Renal cortical epithelial cell (primary cell): ENCODE data around the gene TIFAB. TPM values are rescaled to one million over a fixed set of nuclear protein-coding genes. Genes with fewer than 3 reads are reported as not detected.

ENCODE experiments used
- DNase-seq: peaks from one replicate; pipeline ENCODE4 v3.0.0-alpha.2; 2011; ENCODE audit warnings: low read depth
- total RNA-seq: library from RNA; depleted of rRNA; stranded (reverse); fragments of >200 nt; gene quantifications from 2 replicates; pipeline ENCODE4 v1.2.3, GENCODE V29; 2014

Gene TIFAB
- total RNA-seq, 1 donor from 2014 or later, result not detected

GRCh38 chr5:135481909-135482311 lies 29.8 kb upstream of the TIFAB start:
- no peak for DNase-seq

GRCh38 chr5:135481387-135481786 lies 29.2 kb upstream of the TIFAB start:
- no peak for DNase-seq

- no peak for DNase-seq
Measured at GRCh38 chr5:135480511-135480910, 28.4 kb upstream of the TIFAB start.

DNA sequence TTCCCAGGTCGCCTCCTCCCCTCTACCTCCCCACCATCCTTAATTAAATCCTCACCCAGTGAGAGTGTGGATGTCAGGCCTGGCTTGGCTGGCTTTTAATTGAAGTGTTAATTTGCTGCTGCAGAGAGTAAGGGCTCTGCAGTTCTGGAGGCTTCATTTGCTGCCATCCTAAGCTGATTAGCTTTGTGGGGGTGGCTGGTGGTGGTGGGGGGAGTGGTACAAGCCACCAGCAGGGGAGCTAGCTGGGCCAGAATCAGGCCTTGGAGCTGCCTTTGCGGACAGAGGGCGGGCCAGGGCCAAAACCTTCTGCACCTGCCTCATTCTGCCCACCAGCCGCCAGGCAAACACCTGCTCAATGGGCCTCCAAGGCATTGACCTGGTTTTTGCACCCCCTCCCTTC lies 26.8 kb upstream of the TIFAB start:
- no peak for DNase-seq

- no peak for DNase-seq
Measured at GRCh38 chr5:135477613-135478066, 25.5 kb upstream of the TIFAB start.

DNA sequence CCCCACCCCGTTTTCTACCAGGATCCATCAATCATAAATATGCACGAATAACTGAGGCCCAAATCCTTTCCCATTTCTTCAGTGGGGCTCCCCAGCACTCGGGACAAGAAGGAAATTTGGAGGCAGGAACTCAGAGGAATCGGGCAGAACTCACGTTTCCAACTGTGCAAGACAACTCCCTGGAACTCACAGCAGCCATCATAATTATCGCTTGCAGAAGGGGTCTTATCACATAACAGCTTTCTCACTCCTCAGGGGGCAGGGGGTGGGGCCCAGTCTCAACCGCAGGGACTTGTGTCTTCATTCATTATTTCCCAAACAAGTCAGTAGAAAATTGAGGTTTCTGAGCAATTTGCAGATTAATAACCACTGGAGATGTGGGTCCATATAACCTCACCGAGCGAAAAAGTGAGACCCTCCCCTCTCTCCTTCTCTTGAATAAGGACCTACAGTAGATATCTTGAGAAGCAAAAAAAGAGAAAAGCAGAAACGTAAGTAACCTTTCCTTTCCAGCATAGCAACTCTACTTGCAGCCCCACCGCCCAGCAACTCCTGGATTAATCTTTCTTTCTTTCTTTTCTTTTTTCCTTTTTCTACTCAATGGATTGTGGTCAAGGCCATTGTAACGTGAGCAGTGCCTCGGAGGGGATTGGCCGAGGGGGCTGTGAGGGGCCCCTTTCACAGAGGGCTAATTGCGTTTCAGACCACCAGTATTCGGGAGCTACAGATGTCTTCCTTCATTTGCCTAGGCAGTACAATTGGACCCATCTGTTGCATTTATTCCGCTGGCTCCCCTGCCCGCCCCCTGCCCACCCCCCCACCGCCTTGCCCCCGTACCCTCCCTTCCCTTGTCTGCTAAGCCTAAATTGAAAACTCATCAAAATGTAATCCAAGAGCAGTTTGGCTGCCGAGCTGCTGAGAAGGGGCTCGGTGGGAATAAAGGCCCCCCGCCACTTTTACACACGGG lies 24.7 kb upstream of the TIFAB start:
- no peak for DNase-seq

GRCh38 chr5:135473956-135474670 lies 22.0 kb upstream of the TIFAB start:
- no peak for DNase-seq

DNA sequence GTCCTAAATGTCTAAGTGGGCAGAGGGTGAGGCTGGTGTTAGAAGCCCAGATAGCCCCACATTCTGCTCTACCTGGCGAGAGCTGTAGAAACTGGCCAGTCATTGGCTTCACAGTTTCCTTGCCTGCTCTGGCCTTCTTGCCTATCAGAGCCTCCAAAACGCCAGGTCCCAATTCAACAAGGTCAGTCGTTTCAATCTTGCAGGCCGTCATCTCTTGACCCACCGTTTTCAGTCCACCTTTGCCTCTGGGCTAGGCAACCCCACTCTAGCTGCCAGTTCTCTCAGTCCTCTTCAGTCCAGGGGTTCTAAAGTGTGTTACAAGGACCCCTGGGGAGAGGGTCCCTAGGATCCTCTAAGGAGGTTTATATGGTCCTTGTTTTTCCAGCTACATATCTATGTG lies 20.0 kb upstream of the TIFAB start:
- DNase-seq, result no peak

- DNase-seq, result no peak
Measured at GRCh38 chr5:135471726-135472125, 19.6 kb upstream of the TIFAB start.

- no peak for DNase-seq
Measured at GRCh38 chr5:135469911-135470310, 17.8 kb upstream of the TIFAB start.

GRCh38 chr5:135468541-135468940 lies 16.4 kb upstream of the TIFAB start:
- no peak for DNase-seq

DNA sequence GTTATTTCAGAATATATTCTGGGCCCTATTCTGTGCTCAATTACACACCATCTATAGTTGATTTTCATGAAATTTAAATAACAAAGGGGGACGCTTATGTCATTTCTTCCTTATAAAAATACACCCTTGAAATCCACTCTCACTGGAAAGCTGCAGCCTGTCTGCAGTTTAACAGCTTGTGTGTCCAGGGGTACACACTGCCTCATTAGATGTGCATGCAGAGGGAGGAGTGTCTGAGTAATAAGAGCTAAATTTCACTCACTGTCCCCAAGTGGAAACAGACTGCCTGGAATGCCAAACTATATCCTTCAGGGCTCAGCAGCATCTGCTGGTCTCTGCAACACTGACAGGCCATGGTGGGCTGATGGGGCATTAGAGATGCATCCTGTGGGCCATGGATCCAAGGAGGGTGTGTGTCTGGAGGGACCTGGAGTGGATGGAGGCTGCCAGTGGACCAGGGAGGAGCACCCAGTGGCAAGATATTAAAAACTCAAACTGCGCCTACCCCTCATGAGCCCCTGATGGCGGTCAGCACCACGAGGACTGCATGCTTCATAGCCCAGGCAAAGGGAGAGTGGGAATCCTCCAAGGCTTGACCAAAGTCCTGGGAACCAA lies 15.8 kb upstream of the TIFAB start:
- DNase-seq, result no peak

GRCh38 chr5:135467051-135467625 lies 15.0 kb upstream of the TIFAB start:
- no peak for DNase-seq

- peak; percentile 19 for DNase-seq
Measured at GRCh38 chr5:135466178-135467050, 14.3 kb upstream of the TIFAB start.

- no peak for DNase-seq
Measured at GRCh38 chr5:135465391-135466122, 13.4 kb upstream of the TIFAB start.

- peak; percentile 38 for DNase-seq
Measured at GRCh38 chr5:135462304-135462703, 10.2 kb upstream of the TIFAB start.

GRCh38 chr5:135461481-135462151 lies 9.5 kb upstream of the TIFAB start:
- no peak for DNase-seq

GRCh38 chr5:135460246-135461033 lies 8.3 kb upstream of the TIFAB start:
- DNase-seq, result no peak

- DNase-seq, result no peak
Measured at GRCh38 chr5:135458921-135459331, 6.8 kb upstream of the TIFAB start.
